Prostate gland (tissue), 2 donors: ENCODE data around the gene FCHO2.

Experiments
- CTCF ChIP-seq, 4 experiments: fragments of 200-600 bp in 2 of 4; fragments of 450-650 bp in 2 of 4; sonication (generic) in 2 of 4; IDR thresholded peaks; 1 replicate in 3 of 4; 2 replicates in 1 of 4; pipeline ENCODE4 v1.5.1; 2016 to 2019; ENCODE audit warnings: antibody characterized with exemption in 4 of 4, mild to moderate bottlenecking in 2 of 4, moderate library complexity in 2 of 4
- POLR2A ChIP-seq: fragments of 450-650 bp; IDR thresholded peaks from one replicate; pipeline ENCODE4 v1.6.1; 2016; ENCODE audit warnings: antibody characterized with exemption, mild to moderate bottlenecking
- POLR2AphosphoS5 ChIP-seq: sonication (generic); formaldehyde crosslinking; IDR thresholded peaks from one replicate; pipeline ENCODE4 v1.6.1; 2017; ENCODE audit warnings: antibody characterized with exemption

- TF ChIP-seq POLR2A (no peak), CTCF (IDR thresholded peaks at IDR 0.05) (no peak), POLR2AphosphoS5 (no peak)
These were observed 158.3 kb downstream of the FCHO2 start for GRCh38 chr5:73114044-73114688.
